MM.1S (cell line): Measurements from ENCODE around the gene MTCH1.
A peak's percentile ranks its signal among the peaks of the same experiment; 100 is the strongest.

ENCODE experiments used
- DNase-seq: peaks from one replicate; pipeline ENCODE4 v3.0.0-alpha.2; 2015
- H2AFZ ChIP-seq: fragments of 300-600 bp; sonication (generic); 2 replicates; pipeline ENCODE4 v1.6.0; 2016; ENCODE audit warnings: antibody characterized with exemption, low read length
- H3F3A ChIP-seq: fragments of 300-600 bp; sonication (generic); 2 replicates; pipeline ENCODE4 v1.6.1; 2016; ENCODE audit warnings: mild to moderate bottlenecking, antibody characterized with exemption, low read length, moderate library complexity, mixed read lengths; ENCODE audit not compliant: insufficient read depth
- H3K27ac ChIP-seq: fragments of 300-600 bp; sonication (generic); 2 replicates; pipeline ENCODE4 v1.5.1; 2016; ENCODE audit warnings: mild to moderate bottlenecking, low read length
- H3K27me3 ChIP-seq: fragments of 300-600 bp; sonication (generic); replicated peaks from 2 replicates; pipeline ENCODE4 v1.6.0; 2016; ENCODE audit warnings: low read length; ENCODE audit not compliant: insufficient read depth
- H3K36me3 ChIP-seq: fragments of 300-600 bp; sonication (generic); replicated peaks from 2 replicates; pipeline ENCODE4 v1.6.1; 2016; ENCODE audit warnings: mild to moderate bottlenecking, low read length, mixed read lengths; ENCODE audit not compliant: insufficient read depth
- H3K4me1 ChIP-seq: fragments of 300-600 bp; sonication (generic); 2 replicates; pipeline ENCODE4 v1.6.1; 2016; ENCODE audit warnings: low read length, mixed read lengths
- H3K4me2 ChIP-seq: fragments of 300-600 bp; sonication (generic); 2 replicates; pipeline ENCODE4 v1.6.0; 2016; ENCODE audit warnings: low read depth, low read length
- H3K4me3 ChIP-seq: fragments of 300-600 bp; sonication (generic); 2 replicates; pipeline ENCODE4 v1.5.1; 2016; ENCODE audit warnings: low read length, mixed read lengths
- H3K79me2 ChIP-seq: fragments of 300-600 bp; sonication (generic); 2 replicates; pipeline ENCODE4 v1.6.1; 2016; ENCODE audit warnings: mixed run types, low read length, mixed read lengths
- H3K9ac ChIP-seq: fragments of 300-600 bp; sonication (generic); 2 replicates; pipeline ENCODE4 v1.6.1; 2016; ENCODE audit warnings: low read length, mixed read lengths
- H3K9me2 ChIP-seq: fragments of 300-600 bp; sonication (generic); replicated peaks from 2 replicates; pipeline ENCODE4 v1.6.1; 2016; ENCODE audit warnings: mild to moderate bottlenecking, low read length, mixed read lengths; ENCODE audit not compliant: insufficient read depth
- H3K9me3 ChIP-seq: fragments of 300-600 bp; sonication (generic); replicated peaks from 2 replicates; pipeline ENCODE4 v1.6.1; 2016; ENCODE audit warnings: mild to moderate bottlenecking, low read length, mixed read lengths; ENCODE audit not compliant: insufficient read depth
- H4K20me1 ChIP-seq: fragments of 300-600 bp; sonication (generic); 2 replicates; pipeline ENCODE4 v1.6.1; 2016; ENCODE audit warnings: mild to moderate bottlenecking, low read length, moderate library complexity, mixed read lengths; ENCODE audit not compliant: insufficient read depth
- EZH2 ChIP-seq: fragments of 300-600 bp; sonication (generic); optimal IDR thresholded peaks from 2 replicates; pipeline ENCODE3; 2017; ENCODE audit warnings: low read depth, mild to moderate bottlenecking, antibody characterized with exemption, low read length, mixed read lengths
- EZH2phosphoT487 ChIP-seq: fragments of 300-600 bp; sonication (generic); IDR thresholded peaks from 2 replicates; pipeline ENCODE4 v1.6.1; 2018; ENCODE audit warnings: antibody characterized with exemption, low read length
- TF ChIP-seq, protein P1 (sequence below): fragments of 300-600 bp; sonication (generic); IDR thresholded peaks from 2 replicates; pipeline ENCODE4 v1.5.1; 2016; ENCODE audit warnings: antibody characterized with exemption, low read length, mixed read lengths

MTCH1 gene

DNA sequence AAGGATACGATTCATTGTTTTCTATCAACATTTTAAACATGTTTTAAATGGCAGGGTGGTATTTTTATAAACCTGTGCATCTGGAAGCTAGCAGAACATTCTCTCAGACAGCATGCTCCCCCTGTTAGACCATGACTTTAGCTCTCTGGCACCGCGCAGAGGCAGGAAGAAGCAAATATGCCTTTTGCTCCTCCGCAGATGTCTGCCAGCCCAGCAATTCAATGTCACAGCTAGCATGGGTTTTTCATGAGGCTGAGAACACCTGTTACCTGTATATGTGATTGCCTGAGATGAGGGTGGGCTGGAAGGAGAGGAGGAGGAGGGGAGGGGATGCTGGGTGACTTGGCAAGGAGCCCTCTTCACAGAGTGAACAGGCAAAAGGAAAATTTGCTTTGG, 6.7 kb downstream of the MTCH1 start:
- no peak for DNase-seq
- no peak overlapping the region for H3K4me2 ChIP-seq
- H4K20me1 ChIP-seq = no peaks in the 10 kb centered on the region
- no peak overlapping the region for H2AFZ ChIP-seq
- no peak overlapping the region for H3K4me3 ChIP-seq
- no peak overlapping the region for H3K27ac ChIP-seq
- H3K79me2 ChIP-seq = peaks cover 55% of the 10 kb centered on the region
- peaks cover 6% of the 10 kb centered on the region for H3K4me1 ChIP-seq
- no peaks in the 10 kb centered on the region for H3K27me3 ChIP-seq
- no peaks in the 10 kb centered on the region for H3K9me2 ChIP-seq
- H3K36me3 ChIP-seq = no peaks in the 10 kb centered on the region
- no peak overlapping the region for H3K9ac ChIP-seq
- H3K9me3 ChIP-seq = no peaks in the 10 kb centered on the region
- no peaks in the 10 kb centered on the region for H3F3A ChIP-seq
- TF ChIP-seq, protein P1, sequence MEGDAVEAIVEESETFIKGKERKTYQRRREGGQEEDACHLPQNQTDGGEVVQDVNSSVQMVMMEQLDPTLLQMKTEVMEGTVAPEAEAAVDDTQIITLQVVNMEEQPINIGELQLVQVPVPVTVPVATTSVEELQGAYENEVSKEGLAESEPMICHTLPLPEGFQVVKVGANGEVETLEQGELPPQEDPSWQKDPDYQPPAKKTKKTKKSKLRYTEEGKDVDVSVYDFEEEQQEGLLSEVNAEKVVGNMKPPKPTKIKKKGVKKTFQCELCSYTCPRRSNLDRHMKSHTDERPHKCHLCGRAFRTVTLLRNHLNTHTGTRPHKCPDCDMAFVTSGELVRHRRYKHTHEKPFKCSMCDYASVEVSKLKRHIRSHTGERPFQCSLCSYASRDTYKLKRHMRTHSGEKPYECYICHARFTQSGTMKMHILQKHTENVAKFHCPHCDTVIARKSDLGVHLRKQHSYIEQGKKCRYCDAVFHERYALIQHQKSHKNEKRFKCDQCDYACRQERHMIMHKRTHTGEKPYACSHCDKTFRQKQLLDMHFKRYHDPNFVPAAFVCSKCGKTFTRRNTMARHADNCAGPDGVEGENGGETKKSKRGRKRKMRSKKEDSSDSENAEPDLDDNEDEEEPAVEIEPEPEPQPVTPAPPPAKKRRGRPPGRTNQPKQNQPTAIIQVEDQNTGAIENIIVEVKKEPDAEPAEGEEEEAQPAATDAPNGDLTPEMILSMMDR = no peak
- no peak for TF ChIP-seq EZH2
- TF ChIP-seq EZH2phosphoT487 = no peak

DNA sequence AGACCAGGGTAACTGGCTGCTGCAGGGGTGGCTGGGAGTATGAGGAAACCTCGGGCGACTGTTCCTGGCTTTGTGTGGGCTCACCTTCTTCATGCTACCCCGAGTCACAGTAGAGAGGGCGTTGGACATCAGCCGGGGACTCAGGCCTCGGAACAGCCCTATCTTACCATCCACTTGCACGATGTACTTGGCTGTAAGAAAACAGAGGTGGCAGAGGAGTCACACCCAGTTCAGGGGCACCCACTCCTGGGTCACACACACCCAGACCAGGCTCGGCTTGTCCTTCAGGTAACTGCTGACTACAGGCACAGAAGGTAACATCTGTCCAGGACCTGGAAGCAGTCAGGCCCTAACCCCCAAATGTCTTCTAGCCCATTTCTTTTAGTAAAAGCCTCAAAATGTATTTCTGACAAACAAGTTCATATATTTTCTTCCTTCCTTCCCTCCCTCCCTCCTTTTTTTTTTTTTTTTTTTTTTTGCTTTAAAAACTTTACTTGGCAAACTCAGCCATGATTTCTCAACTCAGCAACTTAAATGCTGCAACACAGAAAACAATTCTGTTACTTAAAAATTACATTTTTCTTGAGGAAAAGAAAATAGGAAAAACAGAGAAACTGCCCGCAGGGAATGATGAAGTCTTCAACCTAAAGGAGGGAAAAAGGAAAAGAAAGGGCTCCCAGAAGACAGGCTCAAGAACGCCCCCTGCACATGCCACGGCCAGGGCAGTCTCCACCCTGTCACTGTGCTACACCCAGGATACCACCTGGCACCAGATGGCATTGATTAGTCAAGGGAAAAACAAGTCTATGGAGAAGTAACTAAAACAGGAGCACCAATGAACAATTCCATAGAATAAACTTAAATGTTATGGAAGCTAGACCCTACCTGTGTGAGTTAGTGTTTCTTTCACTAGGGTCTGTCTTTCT, 7.3 kb downstream of the MTCH1 start:
- no peaks in the 10 kb centered on the region for H3K36me3 ChIP-seq
- no peak overlapping the region for H3K9ac ChIP-seq
- no peaks in the 10 kb centered on the region for H3K27me3 ChIP-seq
- no peak overlapping the region for H3K4me3 ChIP-seq
- H3F3A ChIP-seq = no peaks in the 10 kb centered on the region
- no peaks in the 10 kb centered on the region for H4K20me1 ChIP-seq
- H2AFZ ChIP-seq = no peak overlapping the region
- H3K9me3 ChIP-seq = no peaks in the 10 kb centered on the region
- no peak overlapping the region for H3K27ac ChIP-seq
- H3K4me1 ChIP-seq = 0 out of 2 replicates have a peak, but pooled peaks cover under 1% of the 10 kb centered on the region
- H3K9me2 ChIP-seq = no peaks in the 10 kb centered on the region
- H3K4me2 ChIP-seq = no peak overlapping the region
- peaks cover 49% of the 10 kb centered on the region for H3K79me2 ChIP-seq
- no peak for TF ChIP-seq EZH2phosphoT487
- TF ChIP-seq, protein P1 = no peak
- no peak for TF ChIP-seq EZH2
- no peak for DNase-seq

DNA sequence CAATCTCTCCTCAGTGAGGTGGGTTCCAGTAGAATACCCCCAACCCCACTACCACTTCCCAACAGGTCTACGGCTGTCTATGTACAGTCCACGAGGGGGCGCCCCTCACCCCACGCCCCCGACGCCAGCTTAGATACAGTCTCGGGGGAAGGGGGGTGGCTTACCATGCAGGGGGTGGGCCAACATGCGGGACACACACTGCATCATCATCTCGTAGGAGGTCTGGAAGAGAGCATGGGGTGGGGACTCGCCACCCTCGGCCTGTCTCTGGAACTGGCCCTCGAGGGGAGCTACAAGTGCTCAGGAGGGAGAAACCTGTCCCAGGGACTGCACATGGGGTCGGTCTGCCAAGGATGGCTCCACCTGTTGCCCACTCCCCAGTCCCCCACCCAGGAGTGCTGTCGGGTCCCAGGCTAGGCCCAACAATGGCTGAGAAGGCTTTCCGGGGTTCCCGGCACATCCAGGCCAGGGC, 8.5 kb downstream of the MTCH1 start:
- no peak overlapping the region for H3K4me2 ChIP-seq
- H4K20me1 ChIP-seq = no peaks in the 10 kb centered on the region
- no peaks in the 10 kb centered on the region for H3K36me3 ChIP-seq
- no peak overlapping the region for H2AFZ ChIP-seq
- no peaks in the 10 kb centered on the region for H3K4me1 ChIP-seq
- H3K9ac ChIP-seq = no peak overlapping the region
- TF ChIP-seq, protein P1 = peak; percentile 50
- TF ChIP-seq EZH2phosphoT487 = no peak
- no peak for TF ChIP-seq EZH2
- no peaks in the 10 kb centered on the region for H3F3A ChIP-seq
- peaks cover 37% of the 10 kb centered on the region for H3K79me2 ChIP-seq
- no peak overlapping the region for H3K4me3 ChIP-seq
- no peak overlapping the region for H3K27ac ChIP-seq
- H3K9me3 ChIP-seq = no peaks in the 10 kb centered on the region
- no peaks in the 10 kb centered on the region for H3K9me2 ChIP-seq
- no peaks in the 10 kb centered on the region for H3K27me3 ChIP-seq
- no peak for DNase-seq
